Esophagus mucosa (tissue), 1 donor: ENCODE measurements around the gene HOXC5. TPM values are rescaled to one million over a fixed set of nuclear protein-coding genes. Genes with fewer than 3 reads are reported as not detected.

Experiments
- ATAC-seq: fragments of 200-7000 bp; cut with Tn5 transposase; one replicate; pipeline ENCODE4 v1.9.1; 2020
- total RNA-seq: library from RNA; stranded (reverse); gene quantifications from one replicate; pipeline ENCODE4 v1.2.4, GENCODE V29; 2023
- donor health status: DM: yes; HTN: yes; CAD: no.

The HOXC5 gene
- total RNA-seq, 1 donor from 2014 or later = 0.60 TPM

GRCh38 chr12:53995378-53996239 lies 37.2 kb upstream of the HOXC5 start:
- peak; percentile 75 for ATAC-seq

DNA sequence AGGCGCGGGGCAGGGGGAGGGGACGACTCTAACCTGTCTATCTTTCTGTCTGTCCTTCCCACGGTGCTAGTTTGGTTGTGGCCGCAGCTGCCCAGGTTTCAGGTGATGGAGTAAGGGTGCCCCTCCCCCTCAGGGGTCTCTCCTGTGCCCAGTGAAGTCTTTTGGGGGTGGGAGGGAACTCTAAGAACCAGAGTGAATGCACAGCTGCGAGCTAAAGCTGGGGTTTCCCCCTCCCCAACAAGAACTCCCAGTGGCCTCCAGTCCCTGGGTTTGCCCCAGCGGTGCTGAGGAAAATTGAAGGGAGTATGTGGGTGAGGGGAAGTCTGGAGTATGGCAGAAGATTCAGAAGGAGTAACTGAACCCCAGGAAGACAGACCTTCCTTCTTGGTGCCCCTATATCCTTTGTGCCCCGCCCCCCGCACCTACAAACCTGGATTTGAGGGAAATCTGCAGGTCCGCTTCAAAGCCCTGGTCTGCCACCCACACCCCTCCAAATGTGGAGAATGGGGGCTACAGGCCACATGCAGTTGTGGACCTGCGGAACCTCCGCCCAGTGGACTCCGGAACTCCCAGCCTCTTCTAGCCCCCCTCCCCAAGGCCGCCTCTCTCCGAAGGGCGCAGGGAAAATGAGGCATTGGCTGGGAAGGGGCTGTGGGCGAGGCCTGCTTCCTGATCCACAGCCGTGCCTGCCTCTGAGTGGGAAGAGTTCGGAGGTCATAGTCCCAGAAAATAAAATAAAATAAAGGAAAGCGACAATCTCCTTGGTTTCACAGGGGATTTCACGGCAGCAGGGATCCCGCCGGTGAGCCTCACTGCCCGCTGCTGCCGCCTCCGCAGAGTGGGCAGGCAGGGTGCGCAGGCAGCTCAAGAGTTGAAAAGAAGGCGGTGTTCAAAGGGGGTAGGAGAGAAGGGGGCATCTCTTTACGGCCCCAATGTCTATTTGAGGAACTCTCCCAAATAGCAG lies 36.3 kb upstream of the HOXC5 start:
- ATAC-seq = no peak

GRCh38 chr12:53997204-53998109 lies 35.4 kb upstream of the HOXC5 start:
- no peak for ATAC-seq

- ATAC-seq = no peak
Measured at GRCh38 chr12:53998110-53998899, 34.5 kb upstream of the HOXC5 start.

DNA sequence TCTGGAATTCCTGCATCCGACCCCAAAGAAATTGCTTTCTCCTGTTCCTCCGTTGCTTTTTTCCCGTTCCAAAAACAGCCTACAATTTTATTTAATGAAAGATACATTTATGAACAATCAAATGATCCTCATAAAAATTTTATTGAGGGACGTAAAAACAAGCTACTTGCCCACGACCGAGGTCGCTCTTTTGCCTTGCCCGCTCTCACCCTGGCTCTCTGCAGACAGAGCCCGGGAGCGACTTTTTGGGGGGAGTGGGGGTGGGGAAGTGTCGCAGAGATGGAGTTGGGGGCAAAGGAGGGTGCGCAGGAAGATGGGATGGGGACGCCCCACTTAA lies 34.0 kb upstream of the HOXC5 start:
- no peak for ATAC-seq

GRCh38 chr12:53999559-54000115 lies 33.2 kb upstream of the HOXC5 start:
- peak; percentile 27 for ATAC-seq

GRCh38 chr12:54000116-54001114 lies 32.4 kb upstream of the HOXC5 start, which contains the start of gene HOXC9:
Gene HOXC9 (plus strand): TSS chr12:54000161. CDS start chr12:54000189, 28 bp downstream.
- ATAC-seq = peak; percentile 20

GRCh38 chr12:54001283-54002187 lies 31.3 kb upstream of the HOXC5 start:
- no peak for ATAC-seq

DNA sequence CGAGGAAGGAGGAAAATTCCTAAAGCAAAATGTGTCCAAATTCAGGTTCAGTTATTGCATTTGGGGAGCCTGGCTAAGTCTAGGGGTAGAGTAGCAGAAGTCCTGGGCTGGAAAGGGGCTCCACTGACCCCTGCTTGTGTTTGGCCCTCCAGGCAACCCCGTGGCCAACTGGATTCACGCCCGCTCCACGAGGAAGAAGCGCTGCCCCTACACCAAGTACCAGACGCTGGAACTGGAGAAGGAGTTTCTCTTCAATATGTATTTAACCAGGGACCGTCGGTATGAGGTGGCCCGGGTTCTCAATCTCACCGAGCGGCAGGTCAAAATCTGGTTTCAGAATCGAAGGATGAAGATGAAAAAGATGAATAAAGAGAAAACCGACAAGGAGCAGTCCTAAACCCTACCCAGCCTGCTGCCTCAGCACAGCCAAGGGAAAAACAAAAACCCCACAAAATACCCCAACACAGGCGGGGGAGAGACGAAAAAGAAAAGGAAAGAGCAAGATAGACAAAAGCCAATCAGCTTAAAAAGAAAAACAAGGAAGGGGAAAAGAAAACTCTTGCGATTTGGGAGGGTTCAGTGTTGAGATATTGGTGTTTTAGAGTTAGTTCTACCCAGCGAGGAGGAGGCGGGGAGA lies 30.5 kb upstream of the HOXC5 start:
- no peak for ATAC-seq

- ATAC-seq = no peak
Measured at GRCh38 chr12:54002915-54003389, 29.9 kb upstream of the HOXC5 start.

GRCh38 chr12:54003625-54004024 lies 29.2 kb upstream of the HOXC5 start:
- ATAC-seq = no peak

DNA sequence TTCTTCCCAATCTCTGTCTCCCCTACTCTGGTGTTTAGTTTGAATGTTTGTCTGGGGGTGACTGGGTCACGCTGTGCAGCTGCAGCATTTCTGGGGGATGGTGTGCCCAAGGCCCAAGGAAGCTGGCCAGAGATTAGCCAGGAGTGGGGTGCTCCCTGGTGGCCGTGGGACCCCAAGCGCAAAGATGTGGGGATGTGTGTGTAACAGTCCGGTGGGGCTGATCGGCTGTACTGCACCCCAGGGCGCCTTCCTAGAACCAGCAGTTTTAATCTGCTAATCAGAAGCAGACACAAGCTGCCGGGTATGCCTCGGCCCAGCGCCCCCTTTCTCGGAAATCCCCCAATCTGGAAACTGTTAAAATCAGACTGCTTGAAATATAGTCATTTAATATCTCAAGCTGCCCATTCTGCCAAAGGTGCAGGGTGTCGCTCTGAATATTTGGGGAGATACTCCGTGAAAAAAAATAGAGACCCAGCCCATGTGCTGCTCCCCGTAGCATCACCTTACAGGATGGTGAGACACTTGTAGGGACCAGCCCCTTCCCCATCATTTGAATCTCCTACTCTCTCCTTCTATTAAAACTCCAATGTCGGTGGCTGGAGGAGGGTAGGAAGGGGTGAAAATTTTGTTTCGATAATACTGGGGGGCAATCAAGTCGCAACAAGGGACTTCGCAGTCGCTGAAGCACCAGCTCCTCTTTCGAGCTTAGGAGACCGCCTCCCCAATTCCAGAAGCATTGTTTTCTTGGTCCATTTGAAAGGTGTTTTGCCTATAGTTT lies 28.6 kb upstream of the HOXC5 start:
- no peak for ATAC-seq

GRCh38 chr12:54004841-54005530 lies 27.9 kb upstream of the HOXC5 start:
- no peak for ATAC-seq

DNA sequence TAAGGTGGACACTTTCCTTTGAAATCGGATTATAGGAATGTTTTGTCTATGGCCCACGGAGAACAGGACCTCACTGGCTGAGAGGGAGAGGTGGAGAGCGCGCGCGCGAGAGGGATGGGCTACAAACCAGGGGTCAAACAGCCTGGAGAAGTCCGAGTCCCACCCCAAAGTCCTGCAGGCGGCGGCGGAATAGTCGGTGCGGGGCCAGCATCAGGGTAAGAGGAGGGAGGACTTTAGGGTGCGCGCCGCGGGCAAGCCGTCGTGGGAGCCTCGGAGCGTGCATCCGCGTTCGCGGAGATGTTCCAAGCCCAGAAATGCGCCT lies 27.4 kb upstream of the HOXC5 start:
- no peak for ATAC-seq

GRCh38 chr12:54005853-54006558 lies 26.8 kb upstream of the HOXC5 start:
- ATAC-seq = peak; percentile 75
